NT2/D1 (cell line): ENCODE measurements around the gene MEIOB.

Experiments
- SUZ12 ChIP-seq: IDR thresholded peaks from 2 replicates; pipeline ENCODE4 v1.6.1; 2011; ENCODE audit not compliant: insufficient read length, insufficient read depth; ENCODE audit errors: extremely low read depth
- YY1 ChIP-seq: IDR thresholded peaks from 2 replicates; pipeline ENCODE4 v1.6.1; 2011; ENCODE audit not compliant: insufficient read length, insufficient read depth
- ZNF274 ChIP-seq: IDR thresholded peaks from 2 replicates; pipeline ENCODE4 v1.6.1; 2011; ENCODE audit warnings: mild to moderate bottlenecking, low read depth, low read length

- no peak for TF ChIP-seq SUZ12
- no peak for TF ChIP-seq YY1
- no peak for TF ChIP-seq ZNF274
Measured at GRCh38 chr16:1815461-1815860, 56.5 kb downstream of the MEIOB start.
